Ascending aorta (tissue), 2 donors: ENCODE results near the gene NEK10. TPM values are rescaled to one million over a fixed set of nuclear protein-coding genes. Genes with fewer than 3 reads are reported as not detected.

ENCODE experiments used
- DNase-seq, 2 donors: peaks; one replicate each; pipeline ENCODE4 v3.0.0-alpha.2; 2019; ENCODE audit warnings: low spot score in 2 of 2
- H3K27ac ChIP-seq, 2 donors: fragments of 200-600 bp; sonication (generic); one replicate each; pipeline ENCODE4 v1.5.1; 2016 to 2017; ENCODE audit warnings: mild to moderate bottlenecking in 1 of 2
- H3K27me3 ChIP-seq: fragments of 200-600 bp; sonication (generic); one replicate; pipeline ENCODE4 v1.5.1; 2017
- H3K36me3 ChIP-seq, 2 donors: fragments of 200-600 bp; sonication (generic); one replicate each; pipeline ENCODE4 v1.5.1; 2016
- H3K4me1 ChIP-seq, 2 donors: fragments of 200-600 bp; sonication (generic); one replicate each; pipeline ENCODE4 v1.5.1; 2016 to 2017; ENCODE audit warnings: mild to moderate bottlenecking in 1 of 2
- H3K4me3 ChIP-seq, 2 donors: fragments of 200-600 bp; sonication (generic); one replicate each; pipeline ENCODE4 v1.5.1; 2016 to 2017; ENCODE audit warnings: mild to moderate bottlenecking in 1 of 2
- H3K9me3 ChIP-seq, 2 donors: fragments of 200-600 bp; sonication (generic); one replicate each; pipeline ENCODE4 v1.5.1; 2016
- CTCF ChIP-seq, 3 experiments: fragments of 200-600 bp in 2 of 3; fragments of 450-650 bp in 1 of 3; sonication (generic) in 2 of 3; IDR thresholded peaks; one replicate each; pipeline ENCODE4 v1.5.1; 2016 to 2019; ENCODE audit warnings: antibody characterized with exemption in 3 of 3, mild to moderate bottlenecking in 1 of 3, moderate library complexity in 1 of 3
- intact Hi-C: fragments of 100-400 bp; cut with DNase I; formaldehyde crosslinking; loops from one replicate; pipeline ENCODE4 v1.15.1; 2023
- total RNA-seq: library from RNA; depleted of rRNA; stranded (reverse); fragments of >200 nt; gene quantifications from one replicate; pipeline ENCODE4 v1.1.0, GENCODE V29; 2016

Gene NEK10
- total RNA-seq, 1 donor from 2014 or later: not detected

GRCh38 chr3:27080258-27080525 is 289.0 kb downstream of the NEK10 start:
- intact Hi-C loops: no loop called here
- Histone ChIP-seq H3K9me3 (no peaks in the 10 kb centered on the region), H3K4me3 (no peak overlapping the region), H3K27ac (no peak overlapping the region), H3K4me1 (no peaks in the 10 kb centered on the region), H3K27me3 (no peaks in the 10 kb centered on the region), H3K36me3 (no peaks in the 10 kb centered on the region)
- DNase-seq: no peak
- no peak for TF ChIP-seq CTCF (IDR thresholded peaks at IDR 0.05)

GRCh38 chr3:27079427-27080257 is 289.5 kb downstream of the NEK10 start:
- Histone ChIP-seq H3K36me3 (no peaks in the 10 kb centered on the region), H3K27me3 (no peaks in the 10 kb centered on the region), H3K27ac (no peak overlapping the region), H3K4me1 (no peaks in the 10 kb centered on the region), H3K4me3 (no peak overlapping the region), H3K9me3 (no peaks in the 10 kb centered on the region)
- intact Hi-C loops: no loop called here
- TF ChIP-seq CTCF (IDR thresholded peaks at IDR 0.05): no peak
- no peak for DNase-seq

GRCh38 chr3:27078246-27078913 is 290.8 kb downstream of the NEK10 start:
- Histone ChIP-seq H3K4me3 (no peak overlapping the region), H3K9me3 (no peaks in the 10 kb centered on the region), H3K36me3 (no peaks in the 10 kb centered on the region), H3K27me3 (no peaks in the 10 kb centered on the region), H3K4me1 (no peaks in the 10 kb centered on the region), H3K27ac (no peak overlapping the region)
- no peak for DNase-seq
- no peak for TF ChIP-seq CTCF (IDR thresholded peaks at IDR 0.05)
- intact Hi-C loops: no loop called here

- no peaks in the 10 kb centered on the region for H3K4me1 ChIP-seq
- intact Hi-C loops: no loop called here
- H3K27me3 ChIP-seq: no peaks in the 10 kb centered on the region
- H3K27ac ChIP-seq: no peak overlapping the region
- no peaks in the 10 kb centered on the region for H3K9me3 ChIP-seq
- H3K36me3 ChIP-seq: no peaks in the 10 kb centered on the region
- no peak for DNase-seq
- no peak overlapping the region for H3K4me3 ChIP-seq
- TF ChIP-seq CTCF (IDR thresholded peaks at IDR 0.05): no peak
Observed at GRCh38 chr3:27076815-27077630, 292.2 kb downstream of the NEK10 start.

- TF ChIP-seq CTCF (IDR thresholded peaks at IDR 0.05): no peak
- intact Hi-C loops: no loop called here
- Histone ChIP-seq H3K4me1 (no peaks in the 10 kb centered on the region), H3K9me3 (no peaks in the 10 kb centered on the region), H3K36me3 (no peaks in the 10 kb centered on the region), H3K4me3 (no peak overlapping the region), H3K27ac (no peak overlapping the region), H3K27me3 (no peaks in the 10 kb centered on the region)
- no peak for DNase-seq
Observed at GRCh38 chr3:27074914-27075313, 294.3 kb downstream of the NEK10 start.
